ENCODE data around the gene ITPKA. TPM values are rescaled to one million over a fixed set of nuclear protein-coding genes. Genes with fewer than 3 reads are reported as not detected.

Gene ITPKA
- total and polyA plus RNA-seq, 2 of the 13 experiments (the other 11 are each of a cell fraction or from before 2014, with no cell fraction given): 13.2 to 41.3 TPM

- TF ChIP-seq ZNF414 (CRISPR knock-in tag; IDR thresholded peaks at IDR 0.05): no peak
- TF ChIP-seq ZNF800 (CRISPR knock-in tag; IDR thresholded peaks at IDR 0.05): peak; percentile 96
- TF ChIP-seq GMEB1 (CRISPR knock-in tag; IDR thresholded peaks at IDR 0.05; ENCODE audit: borderline replicate concordance): peak; percentile 66; the same call in 1 of the 2 replicates
- TF ChIP-seq ZNF670 (CRISPR knock-in tag; IDR thresholded peaks at IDR 0.05; ENCODE audit: borderline replicate concordance): no peak
- 0 out of 2 replicates have a peak, but pooled peaks have one; percentile 40 for TF ChIP-seq TSC22D2 (CRISPR knock-in tag; IDR thresholded peaks at IDR 0.05; ENCODE audit: borderline replicate concordance)
- no peak for TF ChIP-seq AKNA (CRISPR knock-in tag; IDR thresholded peaks at IDR 0.05; ENCODE audit: borderline replicate concordance)
- no peak for TF ChIP-seq RELA (CRISPR knock-in tag; IDR thresholded peaks at IDR 0.05)
- TF ChIP-seq UBTF (CRISPR knock-in tag; IDR thresholded peaks at IDR 0.05): peak; percentile 100
- TF ChIP-seq MED13 (CRISPR knock-in tag; IDR thresholded peaks at IDR 0.05): peak; percentile 54; the same call in 1 of the 2 replicates
- TF ChIP-seq ZNF576 (CRISPR knock-in tag; IDR thresholded peaks at IDR 0.05): no peak
- TF ChIP-seq ZNF724P (CRISPR knock-in tag; IDR thresholded peaks at IDR 0.05; ENCODE audit: borderline replicate concordance): peak; percentile 72
- TF ChIP-seq ZNF780A (CRISPR knock-in tag; IDR thresholded peaks at IDR 0.05): 0 out of 2 replicates have a peak, but pooled peaks have one; percentile 38
- no peak for TF ChIP-seq PHF5A (CRISPR knock-in tag; IDR thresholded peaks at IDR 0.05; ENCODE audit: low read depth, unreplicated experiment)
Observed at GRCh38 chr15:41495736-41496599, 2.3 kb downstream of the ITPKA start (continued).
